Nephron progenitor cell (in vitro differentiated cells): ENCODE results near the gene KIF27.

Experiments used
- DNase-seq: peaks from one replicate; pipeline ENCODE4 v3.0.0; 2021
- H3K27ac Mint-ChIP-seq: 2 replicates; pipeline ENCODE4 v1.8.0; 2021; ENCODE audit warnings: mild to moderate bottlenecking, moderate library complexity, mixed read lengths
- H3K27me3 Mint-ChIP-seq: 2 replicates; pipeline ENCODE4 v1.8.0; 2021; ENCODE audit warnings: mild to moderate bottlenecking, low read depth, mixed read lengths; ENCODE audit not compliant: poor library complexity
- H3K36me3 Mint-ChIP-seq: 2 replicates; pipeline ENCODE4 v1.8.0; 2021; ENCODE audit warnings: low read depth, mixed read lengths
- H3K4me1 Mint-ChIP-seq: 2 replicates; pipeline ENCODE4 v1.8.0; 2021; ENCODE audit warnings: mixed read lengths
- H3K4me3 Mint-ChIP-seq: 2 replicates; pipeline ENCODE4 v1.8.0; 2021; ENCODE audit warnings: mild to moderate bottlenecking, moderate library complexity, mixed read lengths
- H3K9me3 Mint-ChIP-seq: 2 replicates; pipeline ENCODE4 v1.8.0; 2021; ENCODE audit warnings: mild to moderate bottlenecking, moderate library complexity, mixed read lengths
- CTCF ChIP-seq: fragments of 200-600 bp; sonication (generic); IDR thresholded peaks from 2 replicates; pipeline ENCODE4 v1.5.0; 2021; ENCODE audit warnings: antibody characterized with exemption

KIF27 gene

GRCh38 chr9:83800236-83801033 lies 120.8 kb downstream of the KIF27 start:
- H3K27me3 Mint-ChIP-seq = no peaks in the 10 kb centered on the region
- DNase-seq = no peak
- H3K36me3 Mint-ChIP-seq = peaks cover 51% of the 10 kb centered on the region
- no peak overlapping the region for H3K4me3 Mint-ChIP-seq
- TF ChIP-seq CTCF = no peak
- peak overlapping the region; percentile 57 for H3K27ac Mint-ChIP-seq
- H3K9me3 Mint-ChIP-seq = peaks cover 16% of the 10 kb centered on the region
- H3K4me1 Mint-ChIP-seq = no peaks in the 10 kb centered on the region

GRCh38 chr9:83794051-83794450 lies 127.2 kb downstream of the KIF27 start:
- H3K9me3 Mint-ChIP-seq = no peaks in the 10 kb centered on the region
- no peak overlapping the region for H3K27ac Mint-ChIP-seq
- no peaks in the 10 kb centered on the region for H3K27me3 Mint-ChIP-seq
- TF ChIP-seq CTCF = no peak
- H3K4me1 Mint-ChIP-seq = no peaks in the 10 kb centered on the region
- DNase-seq = no peak
- peaks cover 27% of the 10 kb centered on the region for H3K36me3 Mint-ChIP-seq
- no peak overlapping the region for H3K4me3 Mint-ChIP-seq

- no peak overlapping the region for H3K27ac Mint-ChIP-seq
- H3K4me3 Mint-ChIP-seq = no peak overlapping the region
- no peaks in the 10 kb centered on the region for H3K9me3 Mint-ChIP-seq
- H3K36me3 Mint-ChIP-seq = peaks cover 27% of the 10 kb centered on the region
- H3K27me3 Mint-ChIP-seq = no peaks in the 10 kb centered on the region
- TF ChIP-seq CTCF = no peak
- no peaks in the 10 kb centered on the region for H3K4me1 Mint-ChIP-seq
- DNase-seq = no peak
These were observed 128.5 kb downstream of the KIF27 start for GRCh38 chr9:83792746-83793145.
